DMS153 treated with DMSO at 0.1 percent for 48 hours (cell line): ENCODE results near the gene RRAD.

Experiments
- DNase-seq: peaks from one replicate; lab custom pipeline; 2025; ENCODE audit not compliant: unreplicated experiment; lab: John Stamatoyannopoulos, UW

The RRAD gene

DNA sequence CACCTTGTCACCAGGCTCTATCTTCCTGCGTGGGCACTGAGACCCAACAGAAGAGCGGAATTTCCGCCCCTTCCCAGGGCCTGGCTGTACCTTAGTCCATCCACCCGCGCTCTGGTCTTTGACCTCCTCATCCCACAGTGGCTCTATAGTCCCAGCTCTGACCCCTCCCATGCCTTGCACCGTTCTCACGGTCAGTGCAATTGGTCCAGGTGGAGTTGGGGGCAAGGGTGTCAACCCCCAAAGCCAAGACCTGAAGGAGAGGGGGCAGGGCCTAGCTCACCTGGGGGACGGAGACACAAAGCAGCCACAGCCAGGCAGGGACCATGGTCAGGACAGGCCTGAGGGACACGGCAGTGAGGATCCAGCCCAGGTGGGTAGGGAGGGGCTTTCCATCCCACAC, 7.6 kb downstream of the RRAD start:
- DNase-seq, result no peak

DNA sequence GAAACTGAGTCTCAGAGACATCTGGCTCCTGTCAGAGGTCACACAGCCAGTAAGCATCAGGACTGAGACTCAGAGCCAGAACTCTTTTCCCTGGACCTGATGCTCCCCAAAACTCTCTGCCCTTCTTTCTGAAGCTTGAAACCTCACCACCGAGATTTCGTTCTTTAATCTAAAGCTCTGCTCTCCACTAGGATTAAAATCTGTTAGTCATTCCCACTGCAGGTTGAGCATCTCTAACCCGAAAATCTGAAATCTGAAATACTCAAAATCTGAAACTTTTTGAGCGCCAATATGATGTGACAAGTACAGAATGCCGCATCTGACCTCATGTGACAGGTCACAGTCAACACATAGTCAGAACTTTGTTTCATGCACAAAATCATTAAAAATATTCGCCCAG, 8.8 kb downstream of the RRAD start:
- DNase-seq, result no peak

DNA sequence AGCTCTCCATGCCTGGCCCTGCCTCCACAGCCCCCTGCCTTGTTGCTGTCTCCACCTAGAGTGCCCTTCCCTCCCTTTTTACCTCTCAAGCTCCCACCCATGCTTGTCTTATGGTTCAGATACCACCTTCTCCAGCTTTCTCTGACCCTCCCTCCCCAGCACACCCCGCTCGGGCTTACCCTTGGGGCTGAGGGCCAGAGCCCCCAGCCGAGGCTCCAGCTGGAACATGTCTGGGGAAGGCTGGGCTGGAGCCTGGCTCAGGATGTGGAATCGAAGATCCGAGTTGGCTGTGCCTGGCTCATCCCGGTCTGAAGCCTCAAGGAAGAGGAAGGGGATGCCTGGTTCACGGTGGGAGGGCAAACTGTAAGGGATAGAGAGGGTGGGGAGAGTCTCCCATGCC, 10.3 kb downstream of the RRAD start:
- DNase-seq, result no peak

DNA sequence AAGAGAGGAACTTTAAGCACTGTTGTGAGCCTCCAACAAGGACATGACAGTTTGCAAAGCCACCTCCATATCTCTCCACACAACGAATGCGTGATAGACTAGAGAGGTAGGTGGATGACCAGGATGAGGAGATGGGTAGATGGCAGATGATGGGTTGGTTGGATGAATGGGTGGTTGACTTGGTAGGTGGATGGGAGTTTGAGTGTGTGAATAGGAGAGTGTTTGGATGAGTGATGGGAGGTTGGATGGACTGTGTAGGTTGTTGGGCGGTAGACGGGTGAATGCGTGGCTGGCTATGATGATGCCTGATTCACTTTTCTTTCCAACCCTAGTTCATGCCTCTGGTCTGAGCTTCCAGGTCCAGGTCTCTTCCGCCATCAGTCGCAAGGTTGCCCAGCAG, 10.8 kb downstream of the RRAD start:
- DNase-seq, result no peak

DNA sequence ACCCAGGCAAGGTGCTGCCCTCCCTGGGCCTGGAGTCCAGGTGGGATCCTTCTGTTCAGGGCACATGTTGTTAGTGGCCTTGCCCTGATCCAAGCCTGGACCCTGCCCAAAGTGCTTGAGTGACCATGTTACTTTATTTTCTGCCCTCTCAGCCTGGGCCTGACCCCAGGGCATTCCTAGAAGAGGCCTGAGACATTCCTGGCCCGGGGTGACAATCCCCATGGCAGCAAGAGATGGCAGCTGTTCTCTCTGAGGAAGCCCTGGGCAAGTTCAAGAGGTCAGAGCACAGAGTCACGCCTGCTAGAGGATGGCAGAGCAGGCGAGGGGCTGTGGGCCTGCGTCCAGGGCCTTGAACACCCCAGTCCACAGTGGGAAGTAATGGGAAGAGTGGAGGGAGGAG, 11.6 kb downstream of the RRAD start:
- no peak for DNase-seq

DNA sequence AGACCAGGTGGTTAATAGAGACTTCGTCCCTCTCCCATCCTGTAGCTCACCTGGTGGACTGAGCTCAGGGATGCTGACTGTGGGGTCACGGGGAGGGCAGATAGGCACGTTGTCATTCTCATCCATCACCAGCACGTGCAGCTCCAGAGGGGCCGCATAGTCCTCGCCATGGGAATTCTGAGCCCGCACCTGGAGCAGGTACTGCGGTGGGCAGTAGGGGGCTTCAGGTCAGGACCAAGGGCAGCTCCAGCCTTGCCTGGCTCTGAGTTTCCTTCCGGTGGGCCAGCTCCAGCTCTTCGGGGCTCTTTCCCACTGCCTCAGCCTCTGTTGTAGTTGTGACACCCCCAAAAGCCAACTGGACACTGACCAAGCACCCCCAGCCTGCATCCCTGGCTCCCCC, 12.3 kb downstream of the RRAD start:
- no peak for DNase-seq

DNA sequence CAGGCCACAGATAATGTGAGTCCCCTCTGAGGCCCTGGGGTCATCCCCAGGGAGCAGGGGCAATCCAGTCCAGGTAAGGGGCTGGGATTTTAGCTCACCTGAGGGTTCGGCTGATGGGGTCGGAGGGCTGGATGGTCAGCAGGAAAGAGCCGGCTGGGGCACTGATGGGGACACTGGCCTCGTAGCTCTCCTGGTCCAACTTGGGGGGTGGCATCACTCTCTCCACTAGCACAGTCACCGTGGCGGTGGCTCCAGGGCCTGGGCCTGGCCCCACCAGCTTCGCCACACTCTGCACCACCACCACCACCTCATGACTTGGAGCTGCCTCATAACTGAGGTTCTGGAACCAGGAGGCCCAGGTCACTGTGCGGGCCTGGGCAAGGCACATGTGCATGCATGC, 13.5 kb downstream of the RRAD start:
- no peak for DNase-seq

DNA sequence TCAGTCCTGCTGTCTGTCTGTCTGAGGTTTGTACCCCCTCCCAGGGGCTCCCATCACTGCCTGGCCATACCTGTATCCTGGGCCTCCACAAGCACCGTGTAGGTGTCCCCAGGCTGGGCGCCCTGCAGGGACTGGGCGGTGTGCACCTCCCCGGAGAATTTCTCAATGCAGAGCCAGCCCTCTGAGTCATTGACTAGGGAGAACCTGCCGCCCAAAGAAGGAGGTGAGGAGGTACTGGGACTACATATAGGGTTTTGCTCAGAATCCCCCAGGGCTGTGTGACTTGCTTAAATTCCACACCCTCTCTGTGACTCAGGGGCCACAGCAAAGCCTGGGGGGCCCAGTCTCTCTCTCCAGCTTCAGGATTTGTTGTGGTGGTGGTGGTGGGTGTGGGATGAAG, 14.2 kb downstream of the RRAD start:
- no peak for DNase-seq

DNA sequence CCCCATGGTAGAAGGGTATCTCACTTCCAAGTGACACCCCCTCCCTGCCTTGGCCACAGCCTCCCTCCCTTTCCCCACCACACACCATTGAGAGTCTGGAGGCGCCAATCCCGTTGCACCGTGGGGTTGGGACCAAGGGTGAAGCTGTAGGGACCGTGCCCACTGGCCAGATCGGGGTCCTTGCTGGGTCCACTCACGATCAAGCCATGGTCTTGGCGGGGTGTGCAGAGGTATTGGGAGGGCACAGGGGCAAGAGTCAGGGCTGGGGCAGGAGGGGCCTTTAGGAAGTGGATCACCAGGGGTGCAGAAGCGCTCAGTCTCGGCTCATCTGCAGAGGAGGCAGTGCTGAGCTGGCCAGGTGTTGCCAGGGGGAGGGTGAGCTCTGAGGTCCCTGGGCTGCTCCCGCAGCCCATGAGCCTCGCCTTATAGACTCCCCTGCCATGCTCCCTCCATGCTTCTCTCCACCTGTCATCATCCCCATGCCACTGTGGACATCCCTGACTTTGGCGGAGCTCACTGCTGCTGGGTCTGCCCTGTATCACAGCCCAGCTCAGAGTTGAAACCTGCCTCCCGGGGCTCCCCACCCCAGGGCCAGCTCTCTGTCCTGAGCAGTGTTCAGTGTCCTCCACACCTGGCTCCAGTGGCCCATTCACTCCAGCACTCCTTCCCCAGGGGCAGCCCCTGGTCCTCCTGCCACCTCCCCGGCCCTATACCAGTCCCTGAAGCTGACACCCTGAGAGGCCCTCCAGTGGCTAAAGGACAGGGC, 15.0 kb downstream of the RRAD start:
- DNase-seq, result no peak

DNA sequence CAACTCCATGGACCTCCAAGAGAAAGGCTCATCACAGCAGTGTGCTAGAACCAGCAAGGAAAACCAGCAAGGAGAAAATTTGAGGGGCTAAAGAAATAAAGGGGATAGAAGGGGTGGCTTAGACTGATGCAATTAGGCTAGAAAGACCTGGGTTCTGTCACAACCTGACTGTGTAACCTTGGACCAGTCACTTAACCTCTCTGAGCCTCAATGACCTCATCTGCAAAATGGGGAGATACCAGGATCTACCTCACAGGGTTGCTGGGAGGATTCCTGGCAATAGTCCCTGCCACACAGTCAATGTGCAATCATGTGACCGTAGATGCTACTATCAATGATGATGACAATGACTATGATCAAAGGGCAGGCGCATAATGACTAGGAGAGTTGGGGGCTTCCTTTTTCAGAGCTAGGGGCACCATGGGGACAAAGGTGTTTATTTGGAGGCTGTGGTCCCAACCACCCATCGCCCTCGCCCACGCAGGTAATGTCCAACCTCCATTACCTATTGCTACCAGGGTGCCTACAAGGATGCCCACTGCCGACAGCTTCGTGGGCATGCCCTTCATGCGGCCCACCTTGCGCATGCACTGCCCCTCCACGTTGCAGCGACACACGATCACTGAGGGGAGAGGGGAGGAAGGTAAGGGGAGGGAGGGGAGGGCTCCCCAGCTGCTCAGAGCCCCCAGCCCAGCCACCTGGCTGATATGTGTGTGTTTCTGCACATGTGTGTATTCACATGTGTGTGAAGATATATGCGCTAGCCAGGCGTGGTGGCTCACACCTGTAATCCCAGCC, 16.4 kb downstream of the RRAD start:
- DNase-seq, result no peak

DNA sequence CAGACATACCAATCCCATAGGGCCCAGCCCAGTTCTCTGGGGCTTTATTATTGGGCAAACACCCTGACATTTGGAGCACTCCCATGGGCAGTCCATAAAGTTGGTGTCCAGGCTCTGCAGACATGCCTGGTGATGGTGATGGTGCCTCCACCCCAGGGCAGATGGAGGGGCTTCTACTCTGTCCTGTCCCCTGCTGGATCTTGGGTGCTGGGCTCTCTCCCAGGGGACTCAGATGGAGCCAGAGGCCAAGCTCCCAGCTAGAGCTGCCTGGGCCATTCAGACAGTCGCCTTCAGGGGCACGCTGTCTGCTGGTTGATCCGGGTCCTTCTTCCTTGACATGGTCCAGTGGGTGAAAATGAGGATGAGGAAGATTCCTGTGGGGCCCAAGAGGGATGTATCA, 17.2 kb downstream of the RRAD start:
- no peak for DNase-seq

DNA sequence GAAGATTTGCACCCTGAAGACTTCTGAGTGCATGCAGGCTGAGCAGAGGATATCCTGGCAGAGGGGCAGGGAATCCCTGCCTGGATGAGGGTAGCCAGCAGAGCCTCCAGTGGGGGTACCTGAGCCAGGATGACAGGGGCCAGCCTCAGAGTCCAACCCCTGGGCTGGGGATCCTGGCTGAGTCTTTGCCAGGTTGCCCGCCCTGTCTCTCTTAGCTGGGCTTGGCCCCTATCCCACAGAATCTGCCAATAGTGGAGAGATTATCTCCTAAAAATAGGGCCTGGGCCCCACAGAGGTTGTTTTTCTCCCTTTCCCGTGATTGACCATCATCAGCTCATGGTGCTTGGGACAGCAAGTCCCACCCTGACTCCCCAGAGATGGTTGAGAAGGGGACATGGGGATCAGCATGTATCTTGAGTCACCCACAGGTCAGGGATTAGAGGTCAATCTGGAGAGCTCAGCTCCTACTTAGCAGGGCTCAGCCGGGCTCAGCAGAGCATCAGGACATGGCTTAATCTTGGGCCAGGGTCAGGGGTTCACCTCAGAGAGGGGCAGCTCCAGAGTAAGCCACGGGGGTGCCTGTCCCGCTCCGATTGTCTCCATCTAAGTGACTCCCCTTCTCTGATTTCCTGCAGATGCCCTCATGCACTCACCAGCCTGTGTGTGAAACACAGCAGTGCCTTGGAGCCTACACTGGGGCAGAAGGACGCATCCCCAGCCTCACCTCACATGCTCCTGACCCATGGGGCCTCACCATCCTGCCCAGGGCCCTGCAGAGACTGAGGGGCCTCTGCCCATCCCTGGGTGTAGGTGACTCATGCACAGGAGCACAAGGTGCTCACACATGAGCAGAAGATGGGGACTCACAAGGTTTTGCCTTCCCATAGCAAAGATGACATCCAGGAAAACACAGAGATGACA, 18.2 kb downstream of the RRAD start:
- DNase-seq, result no peak

DNA sequence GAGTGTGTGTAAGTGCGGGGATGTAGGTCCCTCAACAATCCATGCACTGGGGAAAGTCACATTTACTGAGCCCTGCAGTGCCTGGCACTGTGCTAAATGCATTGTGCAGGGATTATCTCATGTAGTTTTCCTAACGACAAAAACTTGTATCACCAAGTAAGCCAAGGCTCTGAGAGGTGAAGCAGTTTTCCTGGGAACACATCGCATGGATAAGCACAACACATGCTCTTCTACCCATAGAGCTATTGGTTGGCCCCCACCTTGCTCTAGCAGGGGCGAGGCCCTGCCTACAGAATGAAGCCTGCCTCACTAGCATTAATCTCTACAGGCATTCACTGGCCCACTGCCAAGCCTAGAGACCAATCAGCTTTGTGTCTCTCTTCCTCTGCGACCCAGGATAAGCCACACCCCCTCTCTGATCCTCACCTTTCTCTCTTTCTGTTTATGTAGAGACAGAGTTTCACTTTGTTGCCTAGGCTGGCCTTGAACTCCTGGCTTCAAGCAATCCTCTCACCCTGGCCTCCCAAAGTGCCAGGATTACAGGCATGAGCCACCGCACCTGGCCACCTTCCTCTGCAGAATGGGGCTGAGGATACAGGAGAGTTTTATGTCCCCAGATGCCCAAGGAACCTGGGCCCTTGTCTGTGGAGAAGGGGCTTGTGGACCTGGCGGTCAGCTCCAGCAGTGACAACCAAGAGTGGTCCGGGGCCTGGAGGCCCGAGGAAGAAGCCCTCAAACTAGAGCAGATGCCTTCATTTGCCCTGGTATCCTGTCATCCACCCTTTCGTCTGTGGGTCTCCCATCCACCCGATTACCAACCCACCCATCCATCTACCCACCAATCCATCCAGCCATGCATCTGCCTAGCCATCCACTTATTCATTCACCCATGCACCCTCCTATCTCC, 19.4 kb downstream of the RRAD start:
- DNase-seq, result peak; percentile 31

DNA sequence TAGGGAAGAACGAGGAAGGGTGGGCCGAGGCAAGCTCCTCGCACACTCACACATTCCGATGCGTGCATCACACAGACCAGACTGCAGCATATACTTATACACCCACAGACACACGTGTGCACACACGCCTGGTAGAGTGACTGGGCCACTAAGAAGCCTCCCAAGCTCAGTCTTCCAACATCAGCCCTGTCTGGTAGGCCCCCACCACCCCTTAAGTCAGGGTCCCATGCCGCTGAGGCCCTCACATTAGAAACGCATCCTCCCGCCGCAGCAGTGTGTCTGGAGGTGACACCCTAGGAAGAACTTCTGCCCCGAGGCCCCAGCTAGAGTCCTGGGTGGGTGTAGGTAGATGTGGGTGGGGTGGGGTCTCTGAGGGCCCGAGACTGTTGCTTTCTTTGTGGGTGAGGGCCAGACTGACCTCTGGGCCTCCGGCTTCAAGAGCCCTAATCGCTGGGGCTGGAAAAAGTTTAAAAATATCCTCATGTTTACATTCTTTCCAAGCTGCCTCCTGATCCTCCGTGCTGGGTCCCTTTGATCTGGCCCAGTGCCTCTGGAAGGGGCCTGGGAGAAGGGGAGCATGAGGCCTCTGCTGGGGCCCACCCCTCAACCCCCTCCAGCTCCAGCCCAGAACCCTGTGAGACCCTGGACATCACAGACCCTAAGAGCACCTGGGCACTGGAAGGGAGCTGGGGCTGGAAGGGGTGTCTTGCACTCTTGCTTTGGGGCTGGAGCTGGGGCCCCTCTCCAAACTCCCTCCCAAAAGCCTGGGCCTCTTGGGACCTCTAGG, 20.3 kb downstream of the RRAD start:
- DNase-seq, result no peak

DNA sequence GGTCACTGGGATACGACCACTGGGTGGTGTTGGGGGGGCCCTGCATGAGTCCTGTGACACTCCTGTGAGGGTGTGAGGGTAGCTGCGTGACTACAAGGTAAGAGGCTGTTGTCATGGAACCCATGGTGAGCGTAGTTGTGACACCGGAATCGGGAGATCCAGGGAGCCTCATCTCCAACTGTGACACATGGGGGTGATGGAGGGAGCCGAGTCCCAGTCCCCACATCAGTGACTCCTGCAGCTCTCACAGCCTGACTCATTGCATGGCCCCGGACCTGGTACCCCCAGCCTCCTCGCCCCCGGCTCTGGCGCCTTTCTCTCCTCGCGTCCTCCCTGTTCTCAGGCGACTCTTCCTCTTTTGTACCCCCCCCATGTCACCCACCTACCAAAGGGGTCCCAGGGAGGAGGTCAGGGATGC, 20.9 kb downstream of the RRAD start:
- no peak for DNase-seq

DNA sequence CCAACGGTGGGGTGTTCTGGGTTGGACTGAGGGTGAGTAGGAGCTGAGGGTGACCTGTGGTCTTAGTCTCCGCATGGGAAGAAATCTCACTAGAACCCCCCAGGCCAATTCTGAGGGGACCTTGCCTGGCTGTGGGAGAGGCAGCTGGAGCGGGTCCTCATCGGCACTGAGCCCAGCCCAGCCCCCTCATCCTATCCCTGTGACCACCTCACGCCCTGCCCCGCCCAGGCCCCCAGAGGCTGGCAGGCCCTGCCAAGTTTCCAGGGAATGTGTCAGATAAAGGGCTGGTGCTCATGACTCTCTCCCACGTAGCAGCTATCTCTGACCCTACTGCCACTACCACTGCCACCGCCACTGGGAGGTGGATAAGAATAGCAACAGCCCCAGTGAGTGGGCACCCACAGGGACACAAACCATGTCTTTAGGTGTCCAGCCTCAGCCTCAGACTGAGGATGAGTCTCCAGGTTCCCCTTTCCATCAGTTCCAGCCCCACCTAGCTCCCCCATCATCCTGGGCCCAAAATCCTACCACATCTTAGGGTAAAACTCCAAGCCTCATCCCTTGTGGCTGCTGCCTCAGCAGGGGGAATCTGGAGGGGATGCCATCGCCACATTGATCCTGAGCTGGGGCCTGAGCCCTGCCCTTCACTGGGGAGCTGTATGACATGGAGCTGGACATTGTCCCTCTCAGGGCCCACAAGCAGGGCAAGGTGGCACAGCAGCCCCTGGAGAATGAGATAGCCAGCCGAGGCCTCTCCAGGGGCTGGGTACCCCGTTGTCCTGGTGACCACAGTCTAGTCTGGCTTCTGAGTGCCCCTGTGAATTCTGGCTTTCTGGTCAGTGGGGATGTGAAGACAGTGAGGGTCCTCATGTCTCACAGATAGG, 21.5 kb downstream of the RRAD start:
- DNase-seq, result no peak

DNA sequence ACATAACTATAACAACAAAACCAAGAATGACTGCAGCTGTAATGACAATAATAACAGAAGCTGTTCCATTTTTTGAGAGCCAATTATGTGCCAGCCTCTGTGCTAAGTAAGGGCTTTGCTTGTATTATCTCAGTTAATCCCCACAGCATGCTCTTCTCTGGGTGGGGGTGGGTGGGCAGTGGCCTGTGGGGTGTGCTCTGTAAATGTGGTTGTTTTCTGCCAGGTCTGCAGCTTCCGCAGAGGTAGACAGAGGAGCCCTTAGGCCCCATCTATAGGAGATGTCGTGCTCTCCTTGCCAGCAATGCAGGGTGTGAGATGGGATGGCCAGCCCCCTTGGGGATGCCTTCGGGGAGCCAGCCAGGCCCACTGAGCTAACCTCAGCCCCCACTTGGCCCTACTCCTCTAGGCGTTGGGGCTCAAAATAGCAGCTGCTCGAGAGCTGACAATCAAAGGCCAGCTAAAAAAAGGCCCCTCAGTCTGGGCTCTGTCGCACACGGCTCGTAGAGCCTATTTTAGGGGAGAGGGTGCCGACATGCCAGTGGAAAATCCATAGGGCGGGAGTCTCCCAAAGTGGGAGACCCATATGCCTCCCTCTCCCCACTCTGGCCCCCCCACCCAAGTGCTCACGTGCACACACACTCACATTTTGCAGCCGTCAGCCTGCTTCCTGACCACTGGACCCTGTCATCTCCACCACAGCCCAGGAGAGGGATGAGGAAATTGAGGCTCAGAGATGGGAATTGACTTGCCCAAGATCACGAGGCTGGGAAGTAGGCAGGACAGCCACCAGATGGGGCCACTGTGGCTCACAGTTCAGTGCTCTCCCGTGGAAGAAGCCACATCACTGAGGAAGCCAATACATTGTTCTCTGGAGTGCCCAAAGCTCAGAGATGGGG, 22.4 kb downstream of the RRAD start:
- no peak for DNase-seq

DNA sequence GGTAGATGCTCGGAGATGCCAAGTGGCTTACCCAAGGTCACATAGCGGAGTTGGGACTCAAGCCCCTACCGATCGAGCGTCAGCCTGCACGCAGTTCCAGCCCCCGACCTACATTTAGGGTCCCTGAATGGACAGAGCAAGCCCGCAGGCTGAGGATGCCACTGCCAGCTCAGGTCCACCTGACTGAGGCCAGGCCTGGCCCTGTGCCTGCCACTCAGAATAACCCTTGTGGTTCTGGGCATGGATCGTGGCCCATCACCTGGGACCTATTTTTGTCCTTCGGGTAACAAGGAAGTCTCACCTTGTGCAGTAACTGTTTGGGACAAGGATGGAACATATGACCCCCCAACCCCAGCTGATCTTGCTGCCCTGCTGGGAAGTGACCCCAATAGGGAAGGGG, 23.7 kb downstream of the RRAD start:
- no peak for DNase-seq
